Neural progenitor cell (in vitro differentiated cells): ENCODE data around the gene IQCE.

Experiments used
- EZH2 ChIP-seq: fragments of 200-600 bp; sonication (generic); IDR thresholded peaks from 2 replicates; pipeline ENCODE4 v1.6.1; 2017; ENCODE audit warnings: antibody characterized with exemption, mild to moderate bottlenecking, moderate library complexity
- EZH2phosphoT487 ChIP-seq: fragments of 200-600 bp; sonication (generic); IDR thresholded peaks from 2 replicates; pipeline ENCODE4 v1.6.1; 2017; ENCODE audit warnings: antibody characterized with exemption
- TF ChIP-seq, protein P1 (sequence below): fragments of 200-600 bp; sonication (generic); IDR thresholded peaks from 2 replicates; pipeline ENCODE4 v1.5.1; 2017; ENCODE audit warnings: antibody characterized with exemption, mild to moderate bottlenecking

DNA sequence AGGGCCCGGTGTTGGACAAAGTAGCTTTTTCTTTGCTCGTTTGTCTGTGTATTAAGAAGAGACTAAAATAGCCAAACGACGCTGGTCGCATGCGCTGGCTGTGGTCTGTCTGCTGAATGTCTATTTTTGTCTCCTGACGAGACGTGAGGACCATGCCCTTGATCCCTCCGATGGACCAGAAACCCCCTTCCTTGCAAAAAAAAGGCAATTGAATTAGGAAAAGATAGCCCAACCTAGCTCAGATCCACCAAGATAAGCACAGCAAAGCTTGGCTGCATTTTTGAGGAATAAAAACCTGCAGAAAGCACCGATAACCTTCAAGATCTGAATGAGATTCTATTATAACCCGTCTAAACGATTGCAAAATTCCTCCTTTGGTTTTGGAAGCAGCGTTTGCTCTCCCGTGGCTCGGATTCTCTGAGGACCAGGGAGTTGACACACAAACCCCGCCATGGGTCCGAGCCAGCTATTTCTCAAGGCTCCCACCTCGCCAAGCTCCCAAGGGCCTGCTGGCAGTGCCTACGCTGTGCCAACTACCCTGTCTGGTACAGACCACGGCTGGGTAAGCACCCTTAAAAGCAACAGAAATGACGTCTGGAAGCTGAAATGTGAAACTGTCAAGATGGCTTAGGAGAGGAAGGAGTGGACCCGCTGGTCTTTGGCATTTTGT lies 55.3 kb downstream of the IQCE start:
- TF ChIP-seq EZH2, result no peak
- TF ChIP-seq, protein P1, sequence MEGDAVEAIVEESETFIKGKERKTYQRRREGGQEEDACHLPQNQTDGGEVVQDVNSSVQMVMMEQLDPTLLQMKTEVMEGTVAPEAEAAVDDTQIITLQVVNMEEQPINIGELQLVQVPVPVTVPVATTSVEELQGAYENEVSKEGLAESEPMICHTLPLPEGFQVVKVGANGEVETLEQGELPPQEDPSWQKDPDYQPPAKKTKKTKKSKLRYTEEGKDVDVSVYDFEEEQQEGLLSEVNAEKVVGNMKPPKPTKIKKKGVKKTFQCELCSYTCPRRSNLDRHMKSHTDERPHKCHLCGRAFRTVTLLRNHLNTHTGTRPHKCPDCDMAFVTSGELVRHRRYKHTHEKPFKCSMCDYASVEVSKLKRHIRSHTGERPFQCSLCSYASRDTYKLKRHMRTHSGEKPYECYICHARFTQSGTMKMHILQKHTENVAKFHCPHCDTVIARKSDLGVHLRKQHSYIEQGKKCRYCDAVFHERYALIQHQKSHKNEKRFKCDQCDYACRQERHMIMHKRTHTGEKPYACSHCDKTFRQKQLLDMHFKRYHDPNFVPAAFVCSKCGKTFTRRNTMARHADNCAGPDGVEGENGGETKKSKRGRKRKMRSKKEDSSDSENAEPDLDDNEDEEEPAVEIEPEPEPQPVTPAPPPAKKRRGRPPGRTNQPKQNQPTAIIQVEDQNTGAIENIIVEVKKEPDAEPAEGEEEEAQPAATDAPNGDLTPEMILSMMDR, result no peak
- no peak for TF ChIP-seq EZH2phosphoT487
